Aorta (tissue), 5 donors: ENCODE measurements around the gene FAM229B. TPM values are rescaled to one million over a fixed set of nuclear protein-coding genes. Genes with fewer than 3 reads are reported as not detected.
"Not testable (repeated sequence)": the region's sequence is repeated elsewhere in the genome, so short reads cannot be mapped to it uniquely, and the experiment has no call there.

Experiments used
- ATAC-seq: fragments of 200-7000 bp; cut with Tn5 transposase; one replicate; pipeline ENCODE4 v1.9.1; 2022; ENCODE audit warnings: moderate library complexity; ENCODE audit not compliant: low FRiP score
- DNase-seq, 2 donors: peaks; one replicate each; pipeline ENCODE4 v3.0.0-alpha.2; 2020
- H3K27ac ChIP-seq, 2 donors: one replicate each; pipeline ENCODE4 v1.5.1; 2013; ENCODE audit warnings: low read length in 2 of 2, mild to moderate bottlenecking in 2 of 2, moderate library complexity in 2 of 2, control low read depth in 1 of 2, inconsistent platforms in 1 of 2, low read depth in 1 of 2
- H3K27me3 ChIP-seq, 2 donors: one replicate each; pipeline ENCODE4 v1.6.1; 2013; ENCODE audit warnings: control low read depth in 1 of 2, low read length in 1 of 2, mild to moderate bottlenecking in 1 of 2, moderate library complexity in 1 of 2; ENCODE audit not compliant: insufficient read depth in 2 of 2, control insufficient read depth in 1 of 2
- H3K36me3 ChIP-seq, 2 donors: one replicate each; pipeline ENCODE4 v1.6.1; 2013; ENCODE audit warnings: control low read depth in 1 of 2, low read length in 1 of 2, mild to moderate bottlenecking in 1 of 2; ENCODE audit not compliant: insufficient read depth in 2 of 2, control insufficient read depth in 1 of 2
- H3K4me1 ChIP-seq, 2 donors: one replicate each; pipeline ENCODE4 v1.6.1; 2013; ENCODE audit warnings: low read length in 2 of 2, control low read depth in 1 of 2, mild to moderate bottlenecking in 1 of 2, moderate library complexity in 1 of 2; ENCODE audit not compliant: insufficient read depth in 2 of 2, control insufficient read depth in 1 of 2
- H3K4me3 ChIP-seq, 2 donors: one replicate each; pipeline ENCODE4 v1.5.1; 2013; ENCODE audit warnings: low read length in 2 of 2, control low read depth in 1 of 2, mild to moderate bottlenecking in 1 of 2
- H3K9me3 ChIP-seq: one replicate; pipeline ENCODE4 v1.6.1; 2013; ENCODE audit warnings: mild to moderate bottlenecking, low read length; ENCODE audit not compliant: control insufficient read depth
- WGBS, 2 donors: extraction: QIAGEN DNeasy Blood & Tissue Kit; methylation state at CpG; one replicate each; pipeline ENCODE4 v1.1.7; 2013; 5-methylcytosine and 5-hydroxymethylcytosine counted together
- intact Hi-C, 2 donors: fragments of 100-400 bp; cut with DNase I; formaldehyde crosslinking; loops; one replicate each; pipeline versions ENCODE4 v1.14.2 to v1.15.0; 2022
- polyA plus RNA-seq, 2 donors: library from polyadenylated mRNA; stranded (reverse); fragments of 200-250 nt; gene quantifications; one replicate each; pipeline ENCODE4 v1.2.3, GENCODE V29; 2013
- total RNA-seq, 2 donors: library from RNA; stranded (reverse); fragmentation: NEBNext Ultra II Directional; extraction: Animal tissue kit (Norgen Biotek cat#: 25700); gene quantifications; one replicate each; pipeline ENCODE4 v1.2.1, GENCODE V29; 2021
- donor health status: healthy with polysubstance abuse.
- donor health status: Bipolar disorder and iron deficiency.
- donor health status: DM: no; HTN: no; CAD: no.
- donor health status: DM: no; HTN: no; CAD: no.
- donor health status: DM: yes; HTN: yes; CAD: no.

The FAM229B gene
- total and polyA plus RNA-seq, 4 donors: 13.8 to 39.3 (median 27.1) TPM

DNA sequence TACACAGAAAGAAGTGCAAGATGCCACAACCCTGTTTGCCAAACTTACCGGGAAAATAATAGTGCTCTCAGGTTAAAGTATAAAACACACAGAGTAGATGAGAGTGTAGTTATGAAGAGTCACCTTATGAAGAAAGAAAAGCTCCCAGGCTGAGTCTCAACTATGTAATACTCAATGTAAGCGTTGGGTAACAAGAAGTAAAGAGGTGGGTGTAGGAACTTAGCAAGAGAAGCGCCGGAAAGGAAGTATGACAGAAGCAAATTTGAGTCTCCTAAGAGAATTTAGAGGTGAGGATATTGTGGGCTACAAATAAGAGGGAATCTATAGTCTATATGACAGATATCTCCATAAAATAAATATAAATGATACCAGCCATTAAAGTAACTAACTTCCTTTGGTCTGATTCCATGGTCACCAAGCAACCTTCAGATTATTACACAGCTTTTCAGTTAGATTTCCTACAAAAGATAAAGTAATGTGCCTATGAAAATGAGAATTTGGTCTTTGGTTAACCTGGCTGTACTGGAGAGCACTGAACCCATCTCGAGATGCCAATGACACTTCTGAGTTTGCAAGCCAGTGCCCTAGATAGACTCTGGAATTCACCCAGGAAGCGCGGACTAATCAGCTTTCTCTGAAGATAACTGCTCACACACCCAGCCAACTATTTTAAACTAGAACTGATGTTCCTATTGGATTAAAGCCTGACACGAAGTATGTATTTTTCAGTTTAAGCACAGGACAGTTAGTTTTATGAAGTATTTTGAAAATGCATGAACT lies 1.9 kb upstream of the FAM229B start:
- Histone ChIP-seq H3K4me1 (no peaks in the 10 kb centered on the region), H3K36me3 (no peaks in the 10 kb centered on the region), H3K9me3 (no peaks in the 10 kb centered on the region), H3K27ac (no peak overlapping the region), H3K4me3 (no peak overlapping the region), H3K27me3 (no peaks in the 10 kb centered on the region)
- intact Hi-C loops: no loop called here
- DNase-seq (no peak), ATAC-seq (no peak)
- WGBS, 2 donors: 70 to 71% methylated on average over 8 of the region's 8 CpGs

DNA sequence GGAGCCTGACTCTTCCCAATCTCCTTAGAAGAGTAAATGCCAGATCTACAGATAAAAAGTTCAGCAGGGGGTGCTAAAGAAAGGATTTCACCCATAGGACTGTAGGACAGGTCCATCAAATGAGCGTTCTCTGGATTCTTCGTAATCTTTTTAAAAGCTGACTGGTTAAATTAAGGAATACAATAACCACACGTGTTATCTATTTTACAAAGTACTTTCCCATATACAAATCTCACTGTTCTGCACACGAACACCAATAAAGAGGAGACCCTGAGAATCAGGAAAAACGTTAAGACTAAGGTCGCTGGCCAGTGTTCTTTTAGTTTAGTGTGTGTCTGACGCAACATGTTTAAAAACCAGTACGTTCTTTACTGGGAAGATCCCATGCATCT lies 651 bp upstream of the FAM229B start:
- no peaks in the 10 kb centered on the region for H3K36me3 ChIP-seq
- no peaks in the 10 kb centered on the region for H3K9me3 ChIP-seq
- no peaks in the 10 kb centered on the region for H3K27me3 ChIP-seq
- H3K4me3 ChIP-seq: peak overlapping the region; percentile 94 to 98
- 0% methylated on average over 8 of the region's 8 CpGs for WGBS, 2 donors
- H3K27ac ChIP-seq: peak overlapping the region in 1 of 2 donors; percentile 71
- ATAC-seq (peak; percentile 21), DNase-seq (no peak)
- intact Hi-C loops: no loop called here
- no peaks in the 10 kb centered on the region for H3K4me1 ChIP-seq

DNA sequence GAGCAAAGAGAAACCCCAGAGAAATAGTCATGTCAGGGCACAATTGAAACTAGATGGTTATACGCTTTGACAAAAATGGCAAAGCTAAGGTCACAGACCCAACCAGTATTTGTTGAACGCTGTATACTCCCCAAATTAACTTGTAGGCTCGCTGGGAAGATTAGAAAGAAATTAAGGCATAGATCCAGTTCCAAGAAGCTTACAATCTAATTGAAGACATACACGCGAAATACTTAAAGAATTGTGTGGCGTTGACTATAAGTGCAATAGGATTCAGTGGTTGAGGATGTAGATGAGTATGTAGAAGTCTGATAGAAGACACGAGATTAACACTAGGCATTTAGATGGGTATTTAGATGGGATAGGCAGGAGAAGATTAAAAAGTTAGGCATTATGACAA lies 525 bp downstream of the FAM229B start:
- Histone ChIP-seq H3K36me3 (no peaks in the 10 kb centered on the region), H3K27ac (peak overlapping the region in 1 of 2 donors; percentile 16), H3K4me3 (peak overlapping the region; percentile 60 to 98), H3K4me1 (no peaks in the 10 kb centered on the region), H3K27me3 (no peaks in the 10 kb centered on the region), H3K9me3 (no peaks in the 10 kb centered on the region)
- intact Hi-C loops: no loop called here
- 16% methylated on average over 7 of the region's 7 CpGs for WGBS, 2 donors
- ATAC-seq: no peak
- DNase-seq: no peak

DNA sequence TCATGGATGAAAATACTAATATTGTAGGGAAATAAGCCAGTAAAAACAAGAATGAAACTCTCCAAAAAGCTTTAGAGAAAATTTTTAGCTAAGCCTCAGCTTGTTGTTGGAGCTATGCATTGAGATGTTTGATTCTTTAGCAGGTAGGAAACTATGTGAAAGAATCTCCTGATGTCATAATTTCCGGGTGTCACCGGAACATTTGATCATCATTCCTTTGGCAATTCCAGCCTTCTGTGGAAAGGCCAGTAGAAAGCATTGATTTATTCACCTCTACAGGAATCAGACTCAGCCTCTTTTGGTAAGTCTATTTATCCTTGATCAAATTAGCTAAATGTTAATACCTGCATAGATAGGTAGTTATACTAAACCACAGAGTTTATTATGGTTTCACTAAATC lies 9.5 kb downstream of the FAM229B start:
- no peaks in the 10 kb centered on the region for H3K4me1 ChIP-seq
- intact Hi-C loops: no loop called here
- H3K27ac ChIP-seq: no peak overlapping the region
- 96 to 100% methylated on average over 2 of the region's 2 CpGs for WGBS, 2 donors
- ATAC-seq: no peak
- no peak for DNase-seq
- H3K4me3 ChIP-seq: no peak overlapping the region
- no peaks in the 10 kb centered on the region for H3K27me3 ChIP-seq
- no peaks in the 10 kb centered on the region for H3K36me3 ChIP-seq
- no peaks in the 10 kb centered on the region for H3K9me3 ChIP-seq

DNA sequence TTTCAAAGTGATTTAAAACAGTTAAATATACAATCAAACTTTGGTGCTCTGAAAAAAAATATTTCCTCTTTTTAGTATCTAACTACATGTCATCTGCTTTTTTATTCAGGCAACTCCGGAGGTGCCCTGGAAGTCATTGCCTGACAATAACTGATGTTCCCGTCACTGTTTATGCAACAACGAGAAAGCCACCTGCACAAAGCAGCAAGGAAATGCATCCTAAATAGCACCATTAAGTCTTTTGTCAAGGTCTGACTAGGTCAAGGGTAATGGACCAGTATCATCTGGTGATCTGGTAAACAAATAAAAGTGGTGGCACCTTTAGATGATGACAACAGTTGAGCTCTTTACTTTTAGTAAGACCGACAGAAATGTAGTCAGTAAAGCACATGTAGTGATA lies 13.2 kb downstream of the FAM229B start:
- WGBS, 2 donors: 77 to 80% methylated on average over 4 of the region's 4 CpGs
- no peaks in the 10 kb centered on the region for H3K4me1 ChIP-seq
- H3K36me3 ChIP-seq: no peaks in the 10 kb centered on the region
- intact Hi-C loops: no loop called here
- no peak overlapping the region for H3K27ac ChIP-seq
- ATAC-seq (no peak), DNase-seq (no peak)
- H3K9me3 ChIP-seq: no peaks in the 10 kb centered on the region
- H3K4me3 ChIP-seq: no peak overlapping the region
- H3K27me3 ChIP-seq: no peaks in the 10 kb centered on the region

DNA sequence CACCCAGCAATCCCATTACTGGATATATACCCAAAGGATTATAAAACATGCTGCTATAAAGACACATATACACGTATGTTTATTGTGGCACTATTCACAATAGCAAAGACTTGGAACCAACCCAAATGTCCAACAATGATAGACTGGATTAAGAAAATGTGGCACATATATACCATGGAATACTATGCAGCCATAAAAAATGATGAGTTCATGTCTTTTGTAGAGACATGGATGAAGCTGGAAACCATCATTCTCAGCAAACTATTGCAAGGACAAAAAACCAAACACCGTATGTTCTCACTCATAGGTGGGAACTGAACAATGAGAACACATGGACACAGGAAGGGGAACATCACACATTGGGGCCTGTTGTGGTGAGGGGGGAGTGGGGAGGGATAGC lies 18.6 kb downstream of the FAM229B start:
- H3K27ac ChIP-seq, H3K9me3 ChIP-seq, intact Hi-C loops, H3K4me1 ChIP-seq, DNase-seq, H3K36me3 ChIP-seq, H3K4me3 ChIP-seq, H3K27me3 ChIP-seq, ATAC-seq: not testable (repeated sequence)
- WGBS, 2 donors: 91 to 93% methylated on average over 1 to 2 of the region's 2 CpGs

DNA sequence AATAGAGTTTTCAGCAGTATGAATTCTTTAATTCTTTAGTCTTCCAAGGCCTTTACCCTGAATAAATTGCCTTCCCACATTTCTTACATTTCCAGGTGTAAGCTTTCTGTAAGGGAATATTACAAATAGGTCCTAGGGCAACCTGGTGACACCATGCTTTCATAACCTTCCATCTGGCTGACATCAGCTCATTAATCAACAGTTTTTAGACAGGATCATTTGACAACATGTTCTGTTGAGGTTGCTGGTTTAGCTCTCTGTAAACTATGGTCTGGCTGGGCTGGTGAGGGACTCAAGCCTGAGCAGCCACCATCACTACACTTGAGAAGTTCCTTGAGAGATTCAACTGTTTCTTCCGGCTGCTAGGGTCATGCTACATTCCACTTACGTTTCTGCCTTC lies 19.2 kb downstream of the FAM229B start:
- H3K9me3 ChIP-seq: no peaks in the 10 kb centered on the region
- intact Hi-C loops: no loop called here
- 63 to 68% methylated on average over 2 of the region's 2 CpGs for WGBS, 2 donors
- H3K27me3 ChIP-seq: no peaks in the 10 kb centered on the region
- H3K4me1 ChIP-seq: no peaks in the 10 kb centered on the region
- H3K4me3 ChIP-seq: no peak overlapping the region
- ATAC-seq (no peak), DNase-seq (no peak)
- no peaks in the 10 kb centered on the region for H3K36me3 ChIP-seq
- H3K27ac ChIP-seq: no peak overlapping the region

DNA sequence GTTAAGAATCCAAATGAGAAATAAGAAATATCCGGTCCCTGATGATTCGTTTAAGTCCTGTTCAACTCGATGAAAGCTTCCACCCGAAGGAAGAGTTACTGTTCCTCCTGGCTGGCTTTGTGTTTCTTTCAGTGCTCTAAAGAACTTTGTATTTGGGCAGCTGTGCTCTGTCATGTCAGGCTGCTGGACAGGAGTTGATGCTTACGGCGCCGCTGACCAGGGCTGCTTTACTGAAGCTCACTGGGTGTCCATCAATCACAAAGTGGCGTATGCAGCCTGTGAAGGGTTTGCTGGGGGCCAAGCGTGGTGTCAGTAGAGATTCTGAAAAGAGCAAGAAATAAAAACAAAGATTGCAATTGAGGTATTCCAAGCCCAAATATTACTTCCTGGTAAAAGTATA lies 21.9 kb downstream of the FAM229B start:
- intact Hi-C loops: no loop called here
- Histone ChIP-seq H3K4me1 (no peaks in the 10 kb centered on the region), H3K27ac (no peak overlapping the region), H3K4me3 (no peak overlapping the region), H3K36me3 (peaks cover 0 to 6% of the 10 kb centered on the region in 2 donors), H3K9me3 (no peaks in the 10 kb centered on the region), H3K27me3 (no peaks in the 10 kb centered on the region)
- DNase-seq: no peak
- 44 to 46% methylated on average over 9 of the region's 9 CpGs for WGBS, 2 donors
- ATAC-seq: no peak

DNA sequence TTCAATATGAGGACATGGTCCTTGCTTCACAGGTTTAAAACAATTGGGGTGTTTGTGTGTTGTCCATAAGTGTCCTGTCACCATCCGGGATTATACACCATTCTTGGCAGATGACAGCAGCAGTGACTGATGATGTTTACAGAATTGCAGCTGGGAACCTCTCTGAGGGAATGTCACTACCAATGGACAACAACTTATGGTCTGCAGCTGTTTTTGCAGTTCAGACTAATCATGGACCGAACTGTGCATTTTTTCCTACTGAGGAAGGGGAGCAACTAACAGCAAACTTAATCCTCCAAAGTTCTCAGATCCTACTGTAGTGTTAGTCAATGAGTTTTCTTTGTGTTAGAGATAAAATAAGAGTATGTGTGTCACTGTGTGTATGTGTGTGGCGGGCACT lies 26.0 kb downstream of the FAM229B start:
- no peaks in the 10 kb centered on the region for H3K4me1 ChIP-seq
- H3K9me3 ChIP-seq: no peaks in the 10 kb centered on the region
- no peak for DNase-seq
- H3K27me3 ChIP-seq: no peaks in the 10 kb centered on the region
- WGBS, 2 donors: 63 to 76% methylated on average over 3 of the region's 3 CpGs
- ATAC-seq: no peak
- H3K27ac ChIP-seq: no peak overlapping the region
- H3K36me3 ChIP-seq: peaks cover 3 to 6% of the 10 kb centered on the region in 2 donors
- intact Hi-C loops: no loop called here
- H3K4me3 ChIP-seq: no peak overlapping the region
